Large intestine (tissue), 12 donors: ENCODE results near the gene BMI1. TPM values are rescaled to one million over a fixed set of nuclear protein-coding genes. Genes with fewer than 3 reads are reported as not detected.
A peak's percentile ranks its signal among the peaks of the same experiment; 100 is the strongest.

ENCODE experiments used
- DNase-seq, 2 donors: peaks; one replicate each; pipeline versions ENCODE4 v3.0.0 to v3.0.0-alpha.2; 2013
- H3K27ac ChIP-seq: one replicate; pipeline ENCODE4 v1.5.1; 2013; ENCODE audit warnings: low read length
- H3K27me3 ChIP-seq: 2 replicates; pipeline ENCODE4 v1.6.1; 2013; ENCODE audit warnings: low read length; ENCODE audit not compliant: control insufficient read depth, insufficient read depth
- H3K36me3 ChIP-seq: 2 replicates; pipeline ENCODE4 v1.6.1; 2013; ENCODE audit warnings: low read length; ENCODE audit not compliant: control insufficient read depth, insufficient read depth
- H3K4me1 ChIP-seq: one replicate; pipeline ENCODE4 v1.6.1; 2013; ENCODE audit warnings: low read length; ENCODE audit not compliant: control insufficient read depth, insufficient read depth
- H3K4me3 ChIP-seq: one replicate; pipeline ENCODE4 v1.5.1; 2013; ENCODE audit warnings: low read length
- H3K9me3 ChIP-seq: one replicate; pipeline ENCODE4 v1.6.1; 2013; ENCODE audit warnings: mild to moderate bottlenecking, low read depth, low read length, moderate library complexity; ENCODE audit not compliant: control insufficient read depth
- WGBS: methylation state at CpG from one replicate; pipeline ENCODE4 v1.1.5; 2013; ENCODE audit warnings: low lambda C conversion rate; ENCODE audit not compliant: insufficient coverage; 5-methylcytosine and 5-hydroxymethylcytosine counted together
- long read RNA-seq, 11 donors: transcript quantifications; one replicate each; lab custom pipeline, GENCODE V29; 2026
- polyA plus RNA-seq: library from polyadenylated mRNA; unstranded; fragments of 120-200 nt; gene quantifications from one replicate; pipeline ENCODE4 v1.2.1, GENCODE V29; 2013

BMI1 gene
- 46.6 TPM for polyA plus RNA-seq
- long read RNA-seq, donor 1, transcript BMI1-201 (10 exons, 3,428 nt), result major isoform, 7 of 7 reads
- long read RNA-seq, donor 1, partial matches to known transcripts, result 0 of 7 reads
- long read RNA-seq, donor 1, other reads (novel, unspliced or antisense), result 0 of 7 reads
- long read RNA-seq, donor 2, transcript BMI1-201 (10 exons, 3,428 nt), result major isoform, 5 of 6 reads
- long read RNA-seq, donor 2, partial matches to known transcripts, result 0 of 6 reads
- long read RNA-seq, donor 2, other reads (novel, unspliced or antisense), result 0 of 6 reads
- long read RNA-seq, donor 3, result 0 reads
- long read RNA-seq, donor 4, result 0 reads
- long read RNA-seq, donor 5, transcript BMI1-201 (10 exons, 3,428 nt), result major isoform, 6 of 7 reads
- long read RNA-seq, donor 5, partial matches to known transcripts, result 0 of 7 reads
- long read RNA-seq, donor 5, other reads (novel, unspliced or antisense), result 0 of 7 reads
- long read RNA-seq, donor 6, transcript BMI1-201 (10 exons, 3,428 nt), result major isoform, 11 of 20 reads
- long read RNA-seq, donor 6, partial matches to known transcripts, result 6 of 20 reads
- long read RNA-seq, donor 6, other reads (novel, unspliced or antisense), result 0 of 20 reads
- long read RNA-seq, donor 7, partial matches to known transcripts, result 0 of 5 reads
- long read RNA-seq, donor 7, other reads (novel, unspliced or antisense), result 0 of 5 reads
- long read RNA-seq, donor 8, transcript BMI1-201 (10 exons, 3,428 nt), result major isoform, 7 of 8 reads
- long read RNA-seq, donor 8, partial matches to known transcripts, result 0 of 8 reads
- long read RNA-seq, donor 8, other reads (novel, unspliced or antisense), result 0 of 8 reads
- long read RNA-seq, donor 9, partial matches to known transcripts, result 0 of 5 reads
- long read RNA-seq, donor 9, other reads (novel, unspliced or antisense), result 0 of 5 reads
- long read RNA-seq, donor 10, transcript BMI1-201 (10 exons, 3,428 nt), result major isoform, 6 of 14 reads
- long read RNA-seq, donor 10, partial matches to known transcripts, result 8 of 14 reads
- long read RNA-seq, donor 10, other reads (novel, unspliced or antisense), result 0 of 14 reads
- long read RNA-seq, donor 11, transcript BMI1-201 (10 exons, 3,428 nt), result major isoform, 5 of 5 reads
- long read RNA-seq, donor 11, partial matches to known transcripts, result 0 of 5 reads
- long read RNA-seq, donor 11, other reads (novel, unspliced or antisense), result 0 of 5 reads

DNA sequence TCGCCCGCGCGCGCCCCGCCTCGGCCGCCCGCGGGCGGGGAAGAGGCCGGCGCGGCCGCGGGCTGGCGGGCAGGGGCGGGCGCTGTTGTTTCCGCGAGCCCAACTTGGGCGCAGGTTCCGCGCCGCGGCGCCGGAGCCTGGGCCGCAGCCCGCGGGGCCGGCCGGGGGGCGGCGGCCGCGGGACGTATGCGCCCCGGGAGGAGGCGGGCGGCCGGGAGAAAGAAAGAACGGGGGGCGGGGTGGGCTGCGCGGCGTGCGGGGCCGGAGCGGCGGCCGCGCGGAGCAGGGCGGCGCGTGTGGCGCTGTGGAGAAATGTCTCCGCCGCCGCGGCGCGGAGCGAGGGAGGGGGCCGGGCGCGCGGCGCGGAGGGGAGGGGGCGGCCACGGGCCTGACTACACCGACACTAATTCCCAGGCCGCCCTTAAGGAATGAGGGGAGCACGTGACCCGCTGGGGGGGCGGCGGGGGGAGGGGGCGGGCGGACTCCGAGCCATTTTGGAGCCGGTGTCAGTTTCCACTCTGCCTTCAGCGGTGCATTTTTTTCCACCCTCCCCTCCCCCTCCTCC, at the start of gene BMI1:
BMI1 (plus strand) TSS at position 509 of the 565 bp plus-strand sequence. CDS start 5,351 bp downstream, outside the sequence.
- H3K9me3 ChIP-seq, result no peaks in the 10 kb centered on the region
- WGBS, result no CpG with 5 or more reads among the region's 85 CpGs
- DNase-seq, result peak; percentile 44 to 75
- peak within 1 kb of the TSS; percentile 71 for H3K4me3 ChIP-seq
- peaks cover 30% of the 10 kb centered on the region for H3K27me3 ChIP-seq
- peak within 1 kb of the TSS; percentile 66 for H3K27ac ChIP-seq
- H3K4me1 ChIP-seq, result peaks cover 20% of the 10 kb centered on the region
- no peaks in the 10 kb centered on the region for H3K36me3 ChIP-seq

DNA sequence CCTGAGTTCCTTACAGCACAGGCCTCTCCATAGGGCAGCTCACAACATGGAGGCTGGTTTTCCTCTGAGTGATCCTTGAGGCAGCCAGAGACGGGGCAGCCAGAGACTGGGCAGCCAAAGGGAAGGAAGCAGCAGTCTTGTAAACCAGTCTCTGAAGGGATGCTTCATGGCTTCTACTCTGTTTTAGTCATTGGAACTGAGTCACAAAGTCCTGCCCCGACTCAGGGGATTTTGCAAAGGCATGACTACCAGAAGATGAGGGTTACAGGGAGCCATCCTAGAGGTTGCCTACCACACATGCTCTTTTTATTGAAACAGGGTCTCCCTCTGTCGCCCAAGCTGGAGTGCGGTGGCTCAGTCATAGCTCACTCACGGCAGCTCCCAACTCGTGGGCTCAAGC, 49.1 kb upstream of the BMI1 start:
- Histone ChIP-seq H3K27ac (no peak overlapping the region), H3K9me3 (no peaks in the 10 kb centered on the region), H3K36me3 (no peaks in the 10 kb centered on the region), H3K4me1 (no peaks in the 10 kb centered on the region), H3K27me3 (peaks cover 3% of the 10 kb centered on the region), H3K4me3 (no peak overlapping the region)
- DNase-seq, result no peak
- no CpG with 5 or more reads among the region's 6 CpGs for WGBS

DNA sequence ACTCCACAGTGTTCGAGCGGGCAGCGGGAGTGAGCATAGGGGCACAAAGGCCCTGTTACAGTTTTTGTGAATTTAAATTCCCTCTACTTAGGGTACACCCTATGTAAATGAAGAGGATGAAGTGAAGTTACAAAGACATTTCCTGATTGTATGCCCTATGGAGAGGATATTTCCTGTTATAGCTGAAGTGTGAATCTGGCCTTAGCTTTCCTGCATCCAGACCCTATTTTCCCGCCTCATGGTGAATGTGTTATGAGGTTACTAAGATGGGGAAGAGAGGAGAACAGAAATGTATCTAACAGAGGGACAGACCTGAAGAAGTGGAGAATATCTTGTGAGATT, 42.5 kb upstream of the BMI1 start:
- H3K27me3 ChIP-seq, result no peaks in the 10 kb centered on the region
- H3K27ac ChIP-seq, result no peak overlapping the region
- H3K4me1 ChIP-seq, result no peaks in the 10 kb centered on the region
- no peaks in the 10 kb centered on the region for H3K9me3 ChIP-seq
- no CpG with 5 or more reads among the region's 4 CpGs for WGBS
- H3K36me3 ChIP-seq, result no peaks in the 10 kb centered on the region
- no peak overlapping the region for H3K4me3 ChIP-seq
- DNase-seq, result no peak

DNA sequence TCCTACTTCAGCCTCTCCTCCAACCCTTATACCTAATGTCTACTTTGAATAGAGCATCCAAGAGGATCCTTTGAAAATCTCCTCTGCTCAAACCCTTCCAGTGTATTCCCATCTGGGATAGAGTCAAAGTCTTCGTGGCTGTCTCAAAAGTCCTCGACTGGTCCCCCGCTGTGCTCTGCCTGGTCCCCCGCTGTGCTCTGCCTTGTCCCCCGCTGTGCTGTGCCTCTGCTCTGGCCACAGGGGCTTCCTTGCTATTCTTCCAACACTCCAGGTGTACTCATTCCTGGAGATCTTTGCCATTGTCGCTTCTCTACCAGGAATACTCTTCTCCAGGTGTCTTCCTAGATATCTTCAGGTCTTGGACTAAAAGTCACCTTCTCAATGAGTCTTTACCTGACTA, 40.8 kb upstream of the BMI1 start:
- no peak overlapping the region for H3K27ac ChIP-seq
- H3K27me3 ChIP-seq, result no peaks in the 10 kb centered on the region
- H3K9me3 ChIP-seq, result no peaks in the 10 kb centered on the region
- no CpG with 5 or more reads among the region's 6 CpGs for WGBS
- H3K36me3 ChIP-seq, result no peaks in the 10 kb centered on the region
- no peaks in the 10 kb centered on the region for H3K4me1 ChIP-seq
- DNase-seq, result no peak
- H3K4me3 ChIP-seq, result no peak overlapping the region

DNA sequence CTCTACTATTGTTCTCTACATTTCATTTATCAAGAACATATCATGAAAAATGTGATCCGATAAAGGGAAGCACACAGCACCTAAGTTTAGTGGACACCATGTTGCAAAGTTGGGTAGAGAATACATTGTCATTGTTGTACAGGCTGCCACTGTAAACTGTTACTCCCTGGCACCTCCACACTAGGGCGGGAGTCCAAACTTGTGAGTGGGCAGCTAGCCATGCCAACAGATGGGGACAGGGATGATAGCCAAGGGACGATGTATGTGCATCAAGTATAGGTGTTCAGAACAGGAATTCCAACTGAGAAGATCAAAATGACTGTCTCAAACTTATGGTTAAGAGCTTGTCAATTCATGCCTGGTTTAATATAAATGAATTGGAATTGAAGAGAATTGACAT, 35.8 kb upstream of the BMI1 start:
- Histone ChIP-seq H3K36me3 (no peaks in the 10 kb centered on the region), H3K4me3 (no peak overlapping the region), H3K4me1 (no peaks in the 10 kb centered on the region), H3K27me3 (no peaks in the 10 kb centered on the region), H3K9me3 (no peaks in the 10 kb centered on the region), H3K27ac (no peak overlapping the region)
- DNase-seq, result no peak
- WGBS, result 88% methylated on average over 1 of the region's 3 CpGs

DNA sequence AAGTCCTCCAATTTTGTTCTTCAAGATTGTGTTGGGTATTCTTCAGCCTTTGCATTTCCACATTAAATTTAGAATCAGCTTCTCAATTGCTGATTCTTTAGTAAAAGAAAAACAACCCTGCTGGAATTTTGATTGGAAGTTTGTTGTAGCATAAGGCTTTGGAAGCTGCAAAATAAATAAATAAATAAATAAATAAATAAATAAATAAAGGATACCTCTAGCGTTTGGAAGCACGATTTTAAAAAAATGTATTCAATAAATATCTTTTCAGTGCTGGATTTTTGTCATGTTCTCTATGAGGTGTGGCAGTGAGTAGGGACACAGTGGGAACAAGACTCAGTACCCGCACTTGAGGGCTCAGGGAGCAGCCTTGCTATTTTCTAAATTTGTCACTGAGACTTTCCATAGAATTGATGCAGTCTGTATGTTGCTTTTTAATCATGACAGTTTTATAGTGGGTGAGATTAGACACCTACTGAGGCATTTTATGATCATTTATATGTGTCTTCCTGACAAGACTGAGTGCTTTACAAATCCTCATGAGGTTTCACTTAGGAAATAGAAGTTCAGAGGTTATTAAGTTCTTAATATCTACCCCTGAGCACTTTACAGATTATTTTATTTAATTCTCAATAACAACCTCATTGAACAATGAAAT, 27.0 kb upstream of the BMI1 start:
- 89% methylated on average over 2 of the region's 3 CpGs for WGBS
- Histone ChIP-seq H3K9me3 (no peaks in the 10 kb centered on the region), H3K27ac (no peak overlapping the region), H3K4me3 (no peak overlapping the region), H3K36me3 (no peaks in the 10 kb centered on the region), H3K4me1 (no peaks in the 10 kb centered on the region), H3K27me3 (peaks cover 4% of the 10 kb centered on the region)
- DNase-seq, result no peak

DNA sequence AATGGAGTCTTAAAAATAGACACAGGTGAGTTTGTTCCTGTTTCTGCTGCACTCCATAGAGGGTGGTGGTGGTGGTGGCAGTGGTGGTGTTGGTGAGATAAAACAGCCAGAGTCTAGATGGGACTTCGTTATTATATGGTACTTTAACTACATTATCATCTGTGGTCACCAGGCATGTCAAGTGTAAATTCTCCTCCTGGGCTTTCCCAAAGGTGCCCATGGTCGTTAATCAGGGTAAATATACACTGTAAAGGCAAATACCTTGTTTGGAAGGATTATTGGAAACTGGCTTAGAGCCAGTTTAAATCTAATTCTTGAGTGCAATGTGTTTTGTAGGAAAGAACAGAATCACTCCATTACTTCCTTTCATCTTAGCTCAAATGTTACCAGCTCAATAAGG, 26.2 kb upstream of the BMI1 start:
- Histone ChIP-seq H3K9me3 (no peaks in the 10 kb centered on the region), H3K27me3 (peaks cover 4% of the 10 kb centered on the region), H3K4me3 (no peak overlapping the region), H3K27ac (no peak overlapping the region), H3K4me1 (no peaks in the 10 kb centered on the region), H3K36me3 (no peaks in the 10 kb centered on the region)
- 0% methylated on average over 1 of the region's 2 CpGs for WGBS
- no peak for DNase-seq

DNA sequence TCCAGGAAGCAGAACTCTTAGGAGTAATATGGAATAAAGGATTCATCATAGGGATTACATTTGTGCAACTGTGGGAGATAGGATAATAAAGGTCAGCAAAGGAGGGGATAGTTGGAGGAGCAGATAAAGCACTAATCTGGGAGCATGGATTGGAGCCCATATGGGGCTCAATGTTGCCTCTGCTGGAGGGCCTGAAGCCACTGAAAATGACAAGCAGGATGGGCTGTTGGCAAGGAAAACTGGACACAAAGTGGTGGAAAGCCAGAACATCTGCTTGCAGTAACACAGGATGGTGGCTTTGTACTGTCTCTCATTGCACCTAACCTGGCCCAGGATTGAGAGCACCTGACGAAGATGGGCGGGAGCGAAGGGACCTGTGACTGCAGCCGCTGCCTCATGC, 19.7 kb upstream of the BMI1 start:
- no CpG with 5 or more reads among the region's 4 CpGs for WGBS
- Histone ChIP-seq H3K36me3 (no peaks in the 10 kb centered on the region), H3K4me1 (no peaks in the 10 kb centered on the region), H3K27ac (no peak overlapping the region), H3K27me3 (peaks cover 4% of the 10 kb centered on the region), H3K9me3 (no peaks in the 10 kb centered on the region), H3K4me3 (no peak overlapping the region)
- no peak for DNase-seq

DNA sequence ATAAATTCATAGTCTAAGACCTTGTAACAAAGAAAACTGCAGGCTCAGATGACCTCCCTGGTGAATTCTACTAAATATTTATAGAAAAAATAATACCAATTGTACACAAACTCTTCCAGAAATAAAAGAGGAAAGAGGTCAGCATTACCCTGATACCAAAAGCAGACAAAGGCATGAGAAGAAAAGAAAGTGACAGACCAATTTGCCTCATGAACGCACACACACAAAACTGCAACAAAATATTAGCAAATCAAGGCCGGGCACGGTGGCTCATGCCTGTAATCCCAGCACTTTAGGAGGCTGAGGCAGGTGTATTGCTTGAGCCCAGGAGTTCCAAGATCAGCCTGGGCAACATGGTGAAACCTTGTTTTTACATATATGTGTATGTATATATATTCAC, 17.4 kb upstream of the BMI1 start:
- WGBS, result 100% methylated on average over 1 of the region's 3 CpGs
- H3K36me3 ChIP-seq, result no peaks in the 10 kb centered on the region
- H3K4me1 ChIP-seq, result no peaks in the 10 kb centered on the region
- DNase-seq, result no peak
- no peak overlapping the region for H3K27ac ChIP-seq
- no peak overlapping the region for H3K4me3 ChIP-seq
- no peaks in the 10 kb centered on the region for H3K9me3 ChIP-seq
- H3K27me3 ChIP-seq, result peaks cover 6% of the 10 kb centered on the region

DNA sequence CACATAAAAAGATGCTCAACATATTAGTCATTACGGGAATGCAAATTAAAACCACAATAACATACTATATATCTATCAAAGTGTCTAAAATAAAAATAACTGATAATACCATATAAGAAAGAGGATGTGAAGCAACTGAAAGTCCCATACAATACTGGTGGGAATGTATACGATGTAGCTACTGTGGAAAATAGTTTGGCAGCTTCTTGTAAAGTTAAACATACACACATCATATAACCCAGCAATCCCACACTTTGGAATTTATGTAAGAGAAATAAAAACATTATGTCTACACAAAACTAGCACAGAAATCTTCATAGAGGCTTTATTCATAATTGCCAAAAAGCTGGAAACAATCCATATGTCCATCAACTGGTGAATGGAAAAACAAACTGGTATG, 15.2 kb upstream of the BMI1 start:
- no CpG with 5 or more reads among the region's 2 CpGs for WGBS
- no peak overlapping the region for H3K27ac ChIP-seq

More for the DNA sequence above, 15.2 kb upstream of the BMI1 start:
- H3K4me3 ChIP-seq, result no peak overlapping the region
- peaks cover 6% of the 10 kb centered on the region for H3K27me3 ChIP-seq
- H3K4me1 ChIP-seq, result no peaks in the 10 kb centered on the region
- H3K36me3 ChIP-seq, result no peaks in the 10 kb centered on the region
- no peak for DNase-seq
- no peaks in the 10 kb centered on the region for H3K9me3 ChIP-seq
